ENCODE results near the gene ZFP1. TPM values are rescaled to one million over a fixed set of nuclear protein-coding genes. Genes with fewer than 3 reads are reported as not detected.
"Not testable (repeated sequence)": the region's sequence is repeated elsewhere in the genome, so short reads cannot be mapped to it uniquely, and the experiment has no call there.

Gene ZFP1
- polyA plus RNA-seq, 1 donor: 25.3 TPM

- no peak for DNase-seq
Observed at GRCh38 chr16:75111961-75112733, 36.2 kb upstream of the ZFP1 start.

GRCh38 chr16:75112734-75113491, 35.4 kb upstream of the ZFP1 start:
- no peak for DNase-seq

- DNase-seq: no peak
Observed at GRCh38 chr16:75113541-75114121, 34.7 kb upstream of the ZFP1 start.

GRCh38 chr16:75114179-75114945, 34.0 kb upstream of the ZFP1 start:
- DNase-seq: no peak

GRCh38 chr16:75114946-75115825, 33.1 kb upstream of the ZFP1 start:
- DNase-seq: no peak

- DNase-seq: no peak
Observed at GRCh38 chr16:75116081-75116910, 32.0 kb upstream of the ZFP1 start, which contains the start of gene LDHD. LDHD (minus strand) TSS chr16:75116780; CDS start chr16:75116720, 60 bp downstream.

DNA sequence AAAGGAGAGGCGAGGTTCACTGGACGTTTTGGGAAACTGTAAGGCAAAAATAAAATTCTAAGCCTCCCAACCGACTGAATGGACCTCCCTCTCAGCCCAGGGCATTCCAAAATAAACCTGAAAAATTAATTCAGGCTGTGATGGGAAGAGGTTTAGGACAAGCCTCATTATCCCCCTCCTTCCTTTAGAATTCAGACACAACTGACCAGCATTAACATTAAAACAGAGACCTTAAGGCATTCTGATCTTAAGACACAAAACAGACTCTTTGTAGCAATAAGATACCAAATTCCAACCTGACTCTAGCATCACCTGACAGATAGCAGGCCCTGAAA, 31.4 kb upstream of the ZFP1 start:
- no peak for DNase-seq

- no peak for DNase-seq
Observed at GRCh38 chr16:75118943-75119539, 29.3 kb upstream of the ZFP1 start.

GRCh38 chr16:75120253-75120652, 28.1 kb upstream of the ZFP1 start:
- DNase-seq: no peak

DNA sequence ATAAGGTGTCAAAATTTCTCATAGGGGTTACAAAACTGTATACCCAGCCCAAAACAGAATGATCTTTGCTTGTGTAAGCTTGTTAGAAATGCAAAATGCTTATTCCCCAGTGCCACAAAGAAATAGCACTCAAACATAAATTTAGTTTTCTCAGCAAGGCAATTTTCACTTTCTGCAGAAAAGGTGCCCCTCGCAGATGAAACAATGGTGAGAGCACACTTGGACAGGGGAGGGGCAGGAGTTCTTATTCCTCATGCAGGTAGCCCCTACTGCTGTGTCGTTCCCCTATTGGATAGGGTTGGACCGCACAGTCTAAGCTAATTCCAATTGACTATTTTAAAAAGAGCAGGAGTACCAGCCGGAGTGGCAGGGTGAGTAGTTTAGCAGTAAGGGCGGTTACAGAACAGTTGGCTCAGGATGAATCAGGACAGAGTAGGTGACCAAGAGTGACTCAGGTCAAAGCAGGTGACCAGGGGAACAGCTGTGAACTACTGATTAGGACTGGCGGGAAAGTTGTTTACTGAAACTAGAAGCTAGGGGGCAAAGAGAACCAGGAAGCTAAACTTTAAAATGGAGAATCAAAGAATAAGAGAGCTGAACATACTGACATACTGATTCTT, 26.3 kb upstream of the ZFP1 start:
- no peak for DNase-seq

GRCh38 chr16:75122609-75123008, 25.7 kb upstream of the ZFP1 start:
- DNase-seq: no peak

DNA sequence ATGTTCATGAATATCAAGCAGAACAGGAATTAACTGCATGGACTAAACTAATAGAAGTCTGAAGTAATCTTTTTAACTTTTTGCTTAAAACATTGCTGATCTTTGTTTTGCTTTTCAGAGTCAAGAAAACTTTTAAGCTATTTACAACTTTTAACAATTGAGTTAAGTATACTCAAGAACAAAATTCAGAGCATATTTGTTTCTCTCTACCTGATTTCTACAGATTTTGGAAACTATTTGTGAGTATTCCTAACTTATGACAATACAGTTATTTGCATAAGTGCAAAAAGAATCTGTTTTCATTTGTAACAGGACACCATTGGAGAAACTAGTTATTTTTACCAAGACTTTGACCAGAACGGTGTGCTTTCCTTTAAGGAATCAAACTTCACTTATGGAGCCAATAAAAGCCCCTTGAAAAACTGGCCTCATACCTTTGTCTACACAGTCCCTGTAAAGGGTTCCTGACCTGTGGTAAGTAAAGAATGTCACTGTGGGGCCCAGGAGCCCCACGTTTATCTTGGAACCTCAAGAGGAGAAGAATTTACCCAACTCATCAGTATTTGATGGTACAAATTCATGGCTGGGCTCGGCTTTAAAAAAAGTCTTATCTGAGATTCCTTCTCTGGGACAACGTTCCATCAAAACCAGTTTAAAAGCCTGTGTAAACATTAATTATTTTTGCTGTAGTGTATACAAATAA, 20.5 kb upstream of the ZFP1 start:
- DNase-seq: no peak

GRCh38 chr16:75129421-75130149, 18.7 kb upstream of the ZFP1 start:
- not testable (repeated sequence) for DNase-seq

GRCh38 chr16:75130150-75130771, 18.1 kb upstream of the ZFP1 start:
- no peak for DNase-seq

DNA sequence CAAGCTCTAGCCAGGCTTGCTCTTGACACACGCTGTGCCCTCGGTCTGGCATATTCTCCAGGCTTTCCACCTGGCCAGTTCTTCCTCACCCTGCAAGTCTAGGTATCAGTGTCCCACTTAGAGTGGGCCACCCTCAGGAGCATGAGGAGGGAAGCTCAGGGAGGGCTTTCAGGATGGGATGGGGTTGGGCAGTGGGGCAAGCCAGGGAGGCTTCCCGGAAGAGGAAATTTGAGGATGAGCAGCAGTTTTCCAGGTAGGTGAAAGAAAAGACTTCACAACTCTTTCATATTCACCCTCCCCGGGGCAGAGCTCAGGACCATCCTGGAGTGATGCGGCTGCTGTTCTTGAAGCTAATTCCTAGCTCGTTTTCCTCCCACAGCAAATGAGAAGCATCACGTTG, 17.2 kb upstream of the ZFP1 start:
- DNase-seq: no peak

- no peak for DNase-seq
Observed at GRCh38 chr16:75138233-75138632, 10.1 kb upstream of the ZFP1 start.

- DNase-seq: no peak
Observed at GRCh38 chr16:75138636-75139035, 9.7 kb upstream of the ZFP1 start.

GRCh38 chr16:75139498-75139897, 8.8 kb upstream of the ZFP1 start:
- no peak for DNase-seq
